Esophagus muscularis mucosa (tissue), 4 donors: ENCODE data around the gene PPTC7. TPM values are rescaled to one million over a fixed set of nuclear protein-coding genes. Genes with fewer than 3 reads are reported as not detected.

Source experiments
- DNase-seq: peaks from one replicate; pipeline ENCODE4 v3.0.0-alpha.2; 2017; ENCODE audit errors: extremely low spot score
- H3K27ac ChIP-seq, 4 donors: fragments of 200-600 bp; sonication (generic); replicated peaks in 1 of 4; 1 replicate in 3 of 4; 2 replicates in 1 of 4; pipeline ENCODE4 v1.5.1; 2016 to 2019; ENCODE audit warnings: mild to moderate bottlenecking in 1 of 4
- H3K27me3 ChIP-seq, 4 donors: fragments of 200-600 bp; sonication (generic); one replicate each; pipeline versions ENCODE4 v1.5.1 to v1.6.0; 2016 to 2019
- H3K36me3 ChIP-seq, 4 donors: fragments of 200-600 bp; sonication (generic); one replicate each; pipeline ENCODE4 v1.5.1; 2016 to 2019
- H3K4me1 ChIP-seq, 4 donors: fragments of 200-600 bp; sonication (generic); one replicate each; pipeline ENCODE4 v1.5.1; 2016 to 2019
- H3K4me3 ChIP-seq, 4 donors: fragments of 200-600 bp; sonication (generic); 1 replicate in 2 of 4; 2 replicates in 2 of 4; pipeline ENCODE4 v1.5.1; 2016 to 2019; ENCODE audit warnings: mild to moderate bottlenecking in 4 of 4, moderate library complexity in 1 of 4
- H3K9me3 ChIP-seq, 4 donors: fragments of 200-600 bp; sonication (generic); 1 replicate in 3 of 4; 2 replicates in 1 of 4; pipeline ENCODE4 v1.5.1; 2016 to 2019
- EP300 ChIP-seq: sonication (generic); formaldehyde crosslinking; IDR thresholded peaks from one replicate; pipeline ENCODE4 v1.6.1; 2017; ENCODE audit warnings: antibody characterized with exemption
- POLR2A ChIP-seq: fragments of 450-650 bp; IDR thresholded peaks from one replicate; pipeline ENCODE4 v1.6.1; 2017; ENCODE audit warnings: antibody characterized with exemption, moderate library complexity, mild to moderate bottlenecking, low read depth
- POLR2AphosphoS5 ChIP-seq, 2 donors: sonication (generic); formaldehyde crosslinking; IDR thresholded peaks; one replicate each; pipeline ENCODE4 v1.6.1; 2017; ENCODE audit warnings: antibody characterized with exemption in 2 of 2
- WGBS: methylation state at CpG from one replicate; pipeline ENCODE4 v1.1.5; 2018; 5-methylcytosine and 5-hydroxymethylcytosine counted together
- intact Hi-C: fragments of 100-400 bp; cut with DNase I; formaldehyde crosslinking; loops from one replicate; pipeline ENCODE4 v1.15.1; 2023
- total RNA-seq, 4 donors: library from RNA; depleted of rRNA; stranded (reverse); fragments of >200 nt; gene quantifications; one replicate each; pipeline versions ENCODE4 v1.1.0 to v1.2.1, GENCODE V29; 2016
- TF ChIP-seq, protein P1 (sequence below), 3 experiments: fragments of 200-600 bp in 2 of 3; fragments of 450-650 bp in 1 of 3; sonication (generic) in 2 of 3; IDR thresholded peaks; one replicate each; pipeline ENCODE4 v1.5.1; 2017 to 2019; ENCODE audit warnings: antibody characterized with exemption in 3 of 3, mild to moderate bottlenecking in 2 of 3, moderate library complexity in 1 of 3

PPTC7 gene
- total RNA-seq, 4 donors from 2014 or later, result 36.6 to 55.6 (median 53.2) TPM

DNA sequence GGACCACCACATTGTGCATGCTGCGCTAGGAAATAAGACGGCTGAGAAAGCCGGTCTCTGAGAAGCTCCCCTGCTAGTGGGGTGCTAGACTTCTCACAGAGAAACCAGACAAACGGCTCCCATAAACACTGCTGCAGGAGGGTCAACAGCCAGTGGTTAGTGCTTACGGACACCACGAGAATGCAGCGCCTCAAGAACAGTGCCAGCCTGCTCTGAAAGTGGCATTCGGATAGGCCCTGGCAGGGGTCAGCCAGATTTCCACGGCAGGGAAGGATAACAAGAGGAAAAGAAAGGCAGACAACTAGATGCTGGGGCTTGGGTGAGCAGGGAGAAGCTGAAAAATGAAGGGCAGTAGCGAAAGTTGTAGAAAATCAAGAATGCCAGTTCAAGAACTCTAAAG, 26.4 kb downstream of the PPTC7 start:
- DNase-seq, result no peak
- H3K4me1 ChIP-seq, result peaks cover 51 to 100% (median 97%) of the 10 kb centered on the region in 4 donors
- H3K36me3 ChIP-seq, result no peaks in the 10 kb centered on the region
- intact Hi-C loops, result no loop called here
- TF ChIP-seq POLR2AphosphoS5 (IDR thresholded peaks at IDR 0.05), result no peak
- TF ChIP-seq EP300, result no peak
- TF ChIP-seq, protein P1, sequence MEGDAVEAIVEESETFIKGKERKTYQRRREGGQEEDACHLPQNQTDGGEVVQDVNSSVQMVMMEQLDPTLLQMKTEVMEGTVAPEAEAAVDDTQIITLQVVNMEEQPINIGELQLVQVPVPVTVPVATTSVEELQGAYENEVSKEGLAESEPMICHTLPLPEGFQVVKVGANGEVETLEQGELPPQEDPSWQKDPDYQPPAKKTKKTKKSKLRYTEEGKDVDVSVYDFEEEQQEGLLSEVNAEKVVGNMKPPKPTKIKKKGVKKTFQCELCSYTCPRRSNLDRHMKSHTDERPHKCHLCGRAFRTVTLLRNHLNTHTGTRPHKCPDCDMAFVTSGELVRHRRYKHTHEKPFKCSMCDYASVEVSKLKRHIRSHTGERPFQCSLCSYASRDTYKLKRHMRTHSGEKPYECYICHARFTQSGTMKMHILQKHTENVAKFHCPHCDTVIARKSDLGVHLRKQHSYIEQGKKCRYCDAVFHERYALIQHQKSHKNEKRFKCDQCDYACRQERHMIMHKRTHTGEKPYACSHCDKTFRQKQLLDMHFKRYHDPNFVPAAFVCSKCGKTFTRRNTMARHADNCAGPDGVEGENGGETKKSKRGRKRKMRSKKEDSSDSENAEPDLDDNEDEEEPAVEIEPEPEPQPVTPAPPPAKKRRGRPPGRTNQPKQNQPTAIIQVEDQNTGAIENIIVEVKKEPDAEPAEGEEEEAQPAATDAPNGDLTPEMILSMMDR (IDR thresholded peaks at IDR 0.05), result no peak
- no peak for TF ChIP-seq POLR2A
- WGBS, result 81% methylated on average over 10 of the region's 10 CpGs
- H3K27me3 ChIP-seq, result no peaks in the 10 kb centered on the region
- H3K9me3 ChIP-seq, result no peaks in the 10 kb centered on the region
- peak overlapping the region; percentile 15 to 60 (median 56) for H3K27ac ChIP-seq
- no peak overlapping the region for H3K4me3 ChIP-seq

DNA sequence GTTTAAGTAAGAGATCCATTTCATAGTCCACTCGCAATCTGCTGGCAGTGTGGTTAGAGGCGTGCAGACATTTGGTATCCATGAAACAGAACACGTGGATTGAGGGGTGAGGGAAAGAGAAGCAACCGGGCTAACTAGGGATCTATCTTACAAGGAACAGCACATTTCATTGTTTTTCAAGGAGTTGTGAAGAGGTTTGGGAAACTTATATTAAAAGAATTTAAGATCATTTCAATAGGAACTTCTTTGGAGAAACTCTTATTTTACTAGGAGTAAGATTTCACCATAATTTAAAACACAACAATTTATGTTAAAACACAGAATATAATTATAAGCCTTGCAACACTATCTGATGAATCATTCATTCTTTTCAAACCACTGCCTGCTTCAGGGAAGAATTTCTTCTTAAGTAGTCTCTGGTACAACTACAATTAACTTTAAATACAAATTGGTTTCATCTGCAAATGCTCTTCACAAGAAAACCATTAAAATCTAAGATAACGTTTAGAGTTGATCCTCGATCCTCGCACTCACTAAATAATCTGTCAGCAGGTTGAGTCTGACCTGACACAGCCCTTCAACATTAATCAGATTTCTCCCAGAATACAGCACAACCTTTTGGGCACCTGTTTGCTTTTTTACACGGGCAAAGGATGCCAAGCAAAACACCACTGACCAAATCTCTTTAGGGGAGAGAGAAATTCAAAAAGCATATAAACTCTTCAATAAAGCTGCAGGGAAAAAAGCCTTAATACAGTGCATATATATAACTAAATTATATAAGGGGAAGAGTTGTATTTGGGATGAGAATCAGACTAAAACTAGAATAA, 27.3 kb downstream of the PPTC7 start:
- WGBS, result 32% methylated on average over 8 of the region's 8 CpGs
- DNase-seq, result no peak

DNA sequence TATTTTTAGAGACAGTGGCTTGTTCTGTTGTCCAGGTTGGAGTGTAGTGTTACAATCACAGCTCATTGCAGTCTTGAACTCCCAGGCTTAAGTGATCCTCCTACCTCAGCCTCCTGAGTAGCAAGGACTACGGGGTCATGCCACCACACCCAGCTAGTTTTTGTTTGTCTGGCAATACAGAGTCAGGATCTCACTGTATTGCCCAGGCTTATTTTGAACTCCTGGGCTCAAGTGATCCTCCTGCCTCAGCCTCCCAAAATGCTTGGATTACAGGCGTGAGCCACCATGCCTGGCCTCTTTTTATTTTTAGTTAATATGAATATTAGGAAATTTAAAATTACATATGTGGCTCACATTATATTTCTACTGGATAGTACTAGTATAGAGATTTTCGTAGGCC, 28.9 kb downstream of the PPTC7 start:
- peaks cover 50 to 100% (median 99%) of the 10 kb centered on the region in 4 donors for H3K4me1 ChIP-seq
- 98% methylated on average over 3 of the region's 3 CpGs for WGBS
- intact Hi-C loops, result no loop called here

More for the DNA sequence above, 27.3 kb downstream of the PPTC7 start:
- peaks cover 0 to 7% (median 0%) of the 10 kb centered on the region in 4 donors for H3K36me3 ChIP-seq
- intact Hi-C loops, result no loop called here
- H3K4me1 ChIP-seq, result peaks cover 46 to 100% (median 97%) of the 10 kb centered on the region in 4 donors
- no peaks in the 10 kb centered on the region for H3K9me3 ChIP-seq
- H3K4me3 ChIP-seq, result no peak overlapping the region
- no peaks in the 10 kb centered on the region for H3K27me3 ChIP-seq
- TF ChIP-seq POLR2A, result no peak
- TF ChIP-seq, protein P1 (IDR thresholded peaks at IDR 0.05), result no peak
- TF ChIP-seq POLR2AphosphoS5 (IDR thresholded peaks at IDR 0.05), result peak in 1 of 2 donors; percentile 18
- peak overlapping the region; percentile 15 to 60 (median 56) for H3K27ac ChIP-seq

DNA sequence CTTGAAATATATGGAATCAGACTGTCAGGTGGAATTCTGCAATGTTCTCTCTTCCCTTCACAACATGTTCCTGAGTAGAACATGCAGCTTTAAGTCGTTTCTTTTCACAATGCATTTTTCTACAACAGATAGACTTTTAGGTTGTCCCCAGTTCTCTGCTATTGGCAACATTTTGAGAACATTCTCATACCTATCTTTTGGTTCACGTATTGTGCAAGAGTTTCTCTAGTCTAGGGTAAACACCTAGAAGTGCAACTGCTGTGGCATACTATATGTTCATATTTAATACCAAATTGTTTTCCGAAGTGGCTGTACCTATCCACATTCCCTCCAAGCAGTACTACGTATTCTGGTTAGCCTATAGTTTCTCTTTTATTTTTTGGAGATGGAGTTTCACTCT, 32.1 kb downstream of the PPTC7 start:
- Histone ChIP-seq H3K4me3 (no peak overlapping the region), H3K27ac (peak overlapping the region; percentile 64 to 92 (median 78)), H3K4me1 (peaks cover 43 to 100% (median 100%) of the 10 kb centered on the region in 4 donors), H3K27me3 (no peaks in the 10 kb centered on the region), H3K9me3 (no peaks in the 10 kb centered on the region), H3K36me3 (peaks cover 0 to 7% (median 2%) of the 10 kb centered on the region in 4 donors)
- 81% methylated on average over 4 of the region's 4 CpGs for WGBS
- DNase-seq, result no peak
- peak in 1 of 2 donors; percentile 26 for TF ChIP-seq POLR2AphosphoS5 (IDR thresholded peaks at IDR 0.05)
- TF ChIP-seq EP300, result no peak
- intact Hi-C loops, result no loop called here

More for the DNA sequence above, 28.9 kb downstream of the PPTC7 start:
- TF ChIP-seq POLR2AphosphoS5 (IDR thresholded peaks at IDR 0.05) (no peak), POLR2A (no peak), EP300 (no peak)
- TF ChIP-seq, protein P1 (IDR thresholded peaks at IDR 0.05), result no peak
- peak overlapping the region in 3 of 4 donors; percentile 15 to 60 (median 56) for H3K27ac ChIP-seq
- peaks cover 0 to 7% (median 0%) of the 10 kb centered on the region in 4 donors for H3K36me3 ChIP-seq
- no peaks in the 10 kb centered on the region for H3K27me3 ChIP-seq
- no peak overlapping the region for H3K4me3 ChIP-seq
- DNase-seq, result no peak
- H3K9me3 ChIP-seq, result no peaks in the 10 kb centered on the region

DNA sequence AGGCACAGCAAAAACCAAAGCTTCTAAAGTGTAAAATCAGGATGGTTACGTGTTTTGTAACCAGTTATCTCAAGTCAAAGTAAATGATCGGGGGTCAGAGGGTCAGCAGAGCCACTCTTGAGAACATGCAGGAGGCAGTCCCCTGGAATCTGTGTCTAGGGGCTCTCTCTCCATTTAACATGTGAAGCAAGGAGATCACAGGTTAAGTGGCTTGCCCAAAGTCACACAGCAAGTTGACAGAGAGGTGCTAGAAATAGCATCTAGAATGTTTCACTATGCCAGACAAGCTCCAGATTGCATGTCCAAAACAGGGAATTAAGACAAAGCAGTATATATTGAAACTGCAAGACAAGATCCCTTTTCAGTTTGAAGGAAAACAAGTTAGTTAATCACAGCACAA, 33.4 kb downstream of the PPTC7 start:
- peaks cover 49 to 100% (median 100%) of the 10 kb centered on the region in 4 donors for H3K4me1 ChIP-seq
- DNase-seq, result no peak
- no peak overlapping the region for H3K4me3 ChIP-seq
- H3K9me3 ChIP-seq, result no peaks in the 10 kb centered on the region
- TF ChIP-seq, protein P1 (IDR thresholded peaks at IDR 0.05), result no peak
- TF ChIP-seq POLR2A (no peak), EP300 (no peak), POLR2AphosphoS5 (IDR thresholded peaks at IDR 0.05) (no peak)
- WGBS, result 64% methylated on average over 2 of the region's 2 CpGs
- intact Hi-C loops, result loop anchor here (5.0 kb wide), 1 partner anchor 33 kb away; the partner anchor contains the start of gene PPTC7
- H3K27ac ChIP-seq, result peak overlapping the region; percentile 64 to 92 (median 78)
- H3K27me3 ChIP-seq, result no peaks in the 10 kb centered on the region
- peaks cover 0 to 19% (median 6%) of the 10 kb centered on the region in 4 donors for H3K36me3 ChIP-seq
